Cerebellar cortex (tissue), 1 donor: ENCODE measurements around the gene BTD.

Source experiments
- DNase-seq: peaks from one replicate; pipeline ENCODE4 v3.0.0-alpha.2; 2015; ENCODE audit warnings: low spot score

Gene BTD

GRCh38 chr3:15665510-15666150, 64.1 kb downstream of the BTD start:
- DNase-seq, result no peak

GRCh38 chr3:15666277-15666676, 64.7 kb downstream of the BTD start:
- DNase-seq, result no peak

- no peak for DNase-seq
These were observed 65.9 kb downstream of the BTD start for GRCh38 chr3:15667484-15667883.

GRCh38 chr3:15673536-15673935, 72.0 kb downstream of the BTD start:
- no peak for DNase-seq

- no peak for DNase-seq
These were observed 74.7 kb downstream of the BTD start for GRCh38 chr3:15676259-15676658.

GRCh38 chr3:15679306-15679705, 77.8 kb downstream of the BTD start:
- no peak for DNase-seq

GRCh38 chr3:15681668-15682067, 80.1 kb downstream of the BTD start:
- DNase-seq, result no peak

GRCh38 chr3:15682561-15683185, 81.1 kb downstream of the BTD start:
- DNase-seq, result peak; percentile 35

GRCh38 chr3:15683253-15683652, 81.7 kb downstream of the BTD start:
- no peak for DNase-seq

- DNase-seq, result no peak
These were observed 84.4 kb downstream of the BTD start for GRCh38 chr3:15685927-15686326.

- no peak for DNase-seq
These were observed 88.7 kb downstream of the BTD start for GRCh38 chr3:15690230-15690629.

- DNase-seq, result no peak
These were observed 89.2 kb downstream of the BTD start for GRCh38 chr3:15690748-15691147.

GRCh38 chr3:15693355-15693754, 91.8 kb downstream of the BTD start:
- no peak for DNase-seq

GRCh38 chr3:15694628-15695027, 93.1 kb downstream of the BTD start:
- DNase-seq, result no peak
